Measurements from ENCODE around the gene C1RL.

DNA sequence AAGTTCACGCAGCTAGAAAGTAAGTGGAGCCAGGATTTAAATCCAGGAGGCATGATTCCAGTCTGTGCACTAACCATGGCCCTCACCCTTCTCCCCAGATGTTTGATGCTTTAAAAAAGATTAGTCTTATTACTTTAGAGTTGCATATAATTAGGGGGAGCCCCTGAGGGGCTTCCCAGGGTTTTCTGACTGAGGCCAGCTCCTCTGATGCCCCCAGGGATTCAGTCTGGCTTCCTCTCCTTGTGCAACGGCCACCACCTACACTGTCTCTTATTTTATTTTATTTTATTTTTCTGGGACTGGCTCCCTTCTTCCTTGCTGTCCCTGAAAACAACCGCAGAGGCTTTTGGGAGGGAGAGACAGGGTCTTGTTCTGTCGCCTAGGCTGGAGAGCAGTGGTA lies 43.8 kb upstream of the C1RL start:
- TF ChIP-seq, protein P1, sequence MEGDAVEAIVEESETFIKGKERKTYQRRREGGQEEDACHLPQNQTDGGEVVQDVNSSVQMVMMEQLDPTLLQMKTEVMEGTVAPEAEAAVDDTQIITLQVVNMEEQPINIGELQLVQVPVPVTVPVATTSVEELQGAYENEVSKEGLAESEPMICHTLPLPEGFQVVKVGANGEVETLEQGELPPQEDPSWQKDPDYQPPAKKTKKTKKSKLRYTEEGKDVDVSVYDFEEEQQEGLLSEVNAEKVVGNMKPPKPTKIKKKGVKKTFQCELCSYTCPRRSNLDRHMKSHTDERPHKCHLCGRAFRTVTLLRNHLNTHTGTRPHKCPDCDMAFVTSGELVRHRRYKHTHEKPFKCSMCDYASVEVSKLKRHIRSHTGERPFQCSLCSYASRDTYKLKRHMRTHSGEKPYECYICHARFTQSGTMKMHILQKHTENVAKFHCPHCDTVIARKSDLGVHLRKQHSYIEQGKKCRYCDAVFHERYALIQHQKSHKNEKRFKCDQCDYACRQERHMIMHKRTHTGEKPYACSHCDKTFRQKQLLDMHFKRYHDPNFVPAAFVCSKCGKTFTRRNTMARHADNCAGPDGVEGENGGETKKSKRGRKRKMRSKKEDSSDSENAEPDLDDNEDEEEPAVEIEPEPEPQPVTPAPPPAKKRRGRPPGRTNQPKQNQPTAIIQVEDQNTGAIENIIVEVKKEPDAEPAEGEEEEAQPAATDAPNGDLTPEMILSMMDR (IDR thresholded peaks at IDR 0.05; ENCODE audit: insufficient read depth, low read length) = no peak
- TF ChIP-seq POLR2AphosphoS5 (IDR thresholded peaks at IDR 0.05; ENCODE audit: low read depth) (no peak), GABPA (IDR thresholded peaks at IDR 0.05; ENCODE audit: low read depth) (no peak), SPI1 (IDR thresholded peaks at IDR 0.05; ENCODE audit: borderline replicate concordance, low read depth) (no peak)
- TF ChIP-seq, protein P2, sequence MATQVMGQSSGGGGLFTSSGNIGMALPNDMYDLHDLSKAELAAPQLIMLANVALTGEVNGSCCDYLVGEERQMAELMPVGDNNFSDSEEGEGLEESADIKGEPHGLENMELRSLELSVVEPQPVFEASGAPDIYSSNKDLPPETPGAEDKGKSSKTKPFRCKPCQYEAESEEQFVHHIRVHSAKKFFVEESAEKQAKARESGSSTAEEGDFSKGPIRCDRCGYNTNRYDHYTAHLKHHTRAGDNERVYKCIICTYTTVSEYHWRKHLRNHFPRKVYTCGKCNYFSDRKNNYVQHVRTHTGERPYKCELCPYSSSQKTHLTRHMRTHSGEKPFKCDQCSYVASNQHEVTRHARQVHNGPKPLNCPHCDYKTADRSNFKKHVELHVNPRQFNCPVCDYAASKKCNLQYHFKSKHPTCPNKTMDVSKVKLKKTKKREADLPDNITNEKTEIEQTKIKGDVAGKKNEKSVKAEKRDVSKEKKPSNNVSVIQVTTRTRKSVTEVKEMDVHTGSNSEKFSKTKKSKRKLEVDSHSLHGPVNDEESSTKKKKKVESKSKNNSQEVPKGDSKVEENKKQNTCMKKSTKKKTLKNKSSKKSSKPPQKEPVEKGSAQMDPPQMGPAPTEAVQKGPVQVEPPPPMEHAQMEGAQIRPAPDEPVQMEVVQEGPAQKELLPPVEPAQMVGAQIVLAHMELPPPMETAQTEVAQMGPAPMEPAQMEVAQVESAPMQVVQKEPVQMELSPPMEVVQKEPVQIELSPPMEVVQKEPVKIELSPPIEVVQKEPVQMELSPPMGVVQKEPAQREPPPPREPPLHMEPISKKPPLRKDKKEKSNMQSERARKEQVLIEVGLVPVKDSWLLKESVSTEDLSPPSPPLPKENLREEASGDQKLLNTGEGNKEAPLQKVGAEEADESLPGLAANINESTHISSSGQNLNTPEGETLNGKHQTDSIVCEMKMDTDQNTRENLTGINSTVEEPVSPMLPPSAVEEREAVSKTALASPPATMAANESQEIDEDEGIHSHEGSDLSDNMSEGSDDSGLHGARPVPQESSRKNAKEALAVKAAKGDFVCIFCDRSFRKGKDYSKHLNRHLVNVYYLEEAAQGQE (IDR thresholded peaks at IDR 0.05; ENCODE audit: insufficient replicate concordance, low read depth) = no peak

Data from HL-60 (cell line).